HepG2 (cell line): ENCODE results near the gene TPM1. TPM values are rescaled to one million over a fixed set of nuclear protein-coding genes. Genes with fewer than 3 reads are reported as not detected.

Experiments
- ATAC-seq: fragments of 200-7000 bp; cut with Tn5 transposase; 3 replicates; pipeline ENCODE4 v1.9.1; 2020; ENCODE audit warnings: mild to moderate bottlenecking, moderate library complexity
- BruUV-seq: library from RNA; stranded (reverse); fragments of 400-500 nt; replicated peaks from 2 replicates; lab custom pipeline; 2021; lab: Mats Ljungman, UMichigan
- CTCF ChIA-PET: fragments of 300-600 bp; formaldehyde crosslinking; extraction: SDS; loops from one replicate; lab custom pipeline; 2021; ENCODE audit warnings: low total read pairs, inconsistent platforms, low intra/inter-chr PET ratio; lab: Yijun Ruan, JAX
- POLR2A ChIA-PET: fragments of 350-600 bp; sonication (Branson Sonifier 250); formaldehyde crosslinking; loops from one replicate; lab custom pipeline; 2020; ENCODE audit warnings: antibody characterized with exemption, inconsistent platforms; lab: Yijun Ruan, JAX
- DNase-seq: peaks from one replicate; pipeline ENCODE4 v3.0.0-alpha.2; 2015; ENCODE audit warnings: low spot score
- FAIRE-seq: peaks from 3 replicates; lab custom pipeline; 2011; peaks lifted over from hg19 to GRCh38; lab: Jason Lieb, UNC
- H2AFZ ChIP-seq: one replicate; pipeline ENCODE4 v1.6.1; 2011; ENCODE audit warnings: low read length, inconsistent platforms
- H3K27ac ChIP-seq: fragments of 300-600 bp; 3 replicates; pipeline ENCODE4 v1.8.0; 2011; ENCODE audit warnings: mixed run types, mild to moderate bottlenecking, mixed read lengths, low read length, inconsistent platforms; ENCODE audit not compliant: insufficient read depth; ENCODE audit errors: extremely low read length
- H3K27me3 ChIP-seq, 2 experiments: fragments of 200-600 bp in 1 of 2; 2 replicates in 1 of 2; 3 replicates in 1 of 2; pipeline versions ENCODE4 v1.6.0 to v1.8.0; 2011; ENCODE audit warnings: low read length in 2 of 2, mild to moderate bottlenecking in 2 of 2, moderate library complexity in 2 of 2, inconsistent platforms in 1 of 2; ENCODE audit not compliant: insufficient read depth in 2 of 2, control insufficient read depth in 1 of 2
- H3K36me3 ChIP-seq, 2 experiments: fragments of 200-600 bp in 1 of 2; replicated peaks in 1 of 2; 2 replicates in 1 of 2; 3 replicates in 1 of 2; pipeline versions ENCODE4 v1.5.1 to v1.8.0; 2011; ENCODE audit warnings: low read length in 2 of 2, inconsistent platforms in 1 of 2; ENCODE audit not compliant: insufficient read depth in 2 of 2, control insufficient read depth in 1 of 2
- H3K4me1 ChIP-seq: 2 replicates; pipeline ENCODE4 v1.5.1; 2012; ENCODE audit warnings: low read length, inconsistent platforms; ENCODE audit not compliant: insufficient read depth
- H3K4me2 ChIP-seq: 2 replicates; pipeline ENCODE4 v1.6.0; 2011; ENCODE audit warnings: low read depth, low read length, inconsistent platforms
- H3K4me3 ChIP-seq, 3 experiments: fragments of 200-600 bp in 1 of 3; sonication (generic), shearing (Covaris generic) in 1 of 3; replicated peaks in 1 of 3; 2 replicates each; pipeline ENCODE4 v1.5.1; 2011 to 2016; ENCODE audit warnings: low read length in 3 of 3, inconsistent platforms in 2 of 3, low read depth in 2 of 3, mild to moderate bottlenecking in 2 of 3, control low read depth in 1 of 3, mixed read lengths in 1 of 3; ENCODE audit not compliant: insufficient read depth in 1 of 3
- H3K79me2 ChIP-seq: one replicate; pipeline ENCODE4 v1.6.1; 2011; ENCODE audit warnings: low read length, inconsistent platforms; ENCODE audit not compliant: insufficient read depth
- H3K9ac ChIP-seq: 2 replicates; pipeline ENCODE4 v1.6.0; 2011; ENCODE audit warnings: mild to moderate bottlenecking, low read depth, low read length, inconsistent platforms; ENCODE audit not compliant: insufficient read depth
- H3K9me3 ChIP-seq: 2 replicates; pipeline ENCODE4 v1.5.1; 2012; ENCODE audit warnings: mild to moderate bottlenecking, low read length
- H4K20me1 ChIP-seq: 2 replicates; pipeline ENCODE4 v1.6.0; 2011; ENCODE audit warnings: inconsistent platforms, mild to moderate bottlenecking, low read length, moderate library complexity; ENCODE audit not compliant: insufficient read depth
- ATF7 ChIP-seq, 2 experiments: fragments of 450-650 bp in 1 of 2; sonication (generic) in 1 of 2; formaldehyde crosslinking in 1 of 2; IDR thresholded peaks; 2 replicates each; pipeline versions ENCODE4 v1.4.0 to v1.6.1; 2016 to 2020; ENCODE audit warnings: antibody characterized with exemption in 1 of 2, mild to moderate bottlenecking in 1 of 2, missing genetic modification reagents in 1 of 2
- HCFC1 ChIP-seq: fragments of 150-350 bp; IDR thresholded peaks from 2 replicates; pipeline ENCODE4 v1.6.1; 2014; ENCODE audit warnings: low read depth, low read length
- HIVEP1 ChIP-seq: sonication (generic); formaldehyde crosslinking; IDR thresholded peaks from 2 replicates; pipeline ENCODE4 v1.4.0; 2020; ENCODE audit warnings: mild to moderate bottlenecking, missing genetic modification reagents
- KDM5B ChIP-seq: sonication (generic); formaldehyde crosslinking; IDR thresholded peaks from 2 replicates; pipeline ENCODE4 v1.4.0; 2020; ENCODE audit warnings: missing genetic modification reagents, mild to moderate bottlenecking, borderline replicate concordance
- POLR2AphosphoS5 ChIP-seq: IDR thresholded peaks from 2 replicates; pipeline ENCODE4 v1.6.1; 2012; ENCODE audit warnings: low read depth, low read length
- SALL1 ChIP-seq: sonication (generic); formaldehyde crosslinking; IDR thresholded peaks from 2 replicates; pipeline ENCODE4 v1.8.0; 2022; ENCODE audit warnings: mild to moderate bottlenecking, missing genetic modification reagents
- SNAPC2 ChIP-seq: sonication (generic); formaldehyde crosslinking; IDR thresholded peaks from 2 replicates; pipeline ENCODE4 v1.8.1; 2022; ENCODE audit warnings: mild to moderate bottlenecking, missing genetic modification reagents
- SNRNP70 ChIP-seq: fragments of 200-400 bp; formaldehyde crosslinking; IDR thresholded peaks from 2 replicates; pipeline ENCODE4 v1.6.1; 2017; ENCODE audit warnings: mild to moderate bottlenecking, low read depth, low read length, moderate library complexity
- STAT5B ChIP-seq: sonication (generic); formaldehyde crosslinking; IDR thresholded peaks from 2 replicates; pipeline ENCODE4 v1.4.0; 2020; ENCODE audit warnings: missing genetic modification reagents
- TEAD3 ChIP-seq: optimal IDR thresholded peaks from 2 replicates; pipeline ENCODE3; 2016; ENCODE audit warnings: borderline replicate concordance
- ZNF143 ChIP-seq: sonication (generic); formaldehyde crosslinking; IDR thresholded peaks from 2 replicates; pipeline ENCODE4 v1.4.0; 2020; ENCODE audit warnings: missing genetic modification reagents
- ZNF17 ChIP-seq: sonication (generic); formaldehyde crosslinking; IDR thresholded peaks from 2 replicates; pipeline ENCODE4 v1.5.0; 2020; ENCODE audit warnings: mild to moderate bottlenecking, missing genetic modification reagents
- ZNF569 ChIP-seq: sonication (generic); formaldehyde crosslinking; IDR thresholded peaks from 2 replicates; pipeline ENCODE4 v1.5.0; 2020; ENCODE audit warnings: mild to moderate bottlenecking, missing genetic modification reagents, moderate library complexity, borderline replicate concordance
- ZNF598 ChIP-seq: sonication (generic); formaldehyde crosslinking; IDR thresholded peaks from 2 replicates; pipeline ENCODE4 v1.5.1; 2020; ENCODE audit warnings: mild to moderate bottlenecking, missing genetic modification reagents, borderline replicate concordance
- WGBS: methylation state at CpG from one replicate; pipeline ENCODE4 v1.1.6; 2017; ENCODE audit warnings: low lambda C conversion rate; 5-methylcytosine and 5-hydroxymethylcytosine counted together
- in situ Hi-C: cut with HindIII; loops from 2 replicates; pipeline ENCODE4 v1.10.0; 2017; ENCODE audit warnings: low pct_unique_long_range_greater_than_20kb; ENCODE audit not compliant: extremely low pct_ligation_motif_present
- intact Hi-C: fragments of 100-400 bp; cut with micrococcal nuclease; formaldehyde crosslinking; loops from one replicate; pipeline ENCODE4 v1.10.0; 2022; ENCODE audit not compliant: unreplicated experiment
- polyA plus RNA-seq, 8 experiments: library from polyadenylated mRNA; depleted of rRNA in 3 of 8; stranded (reverse) in 7 of 8; unstranded in 1 of 8; fragments of >200 nt; fragmentation: Illumina TruSeq in 4 of 8; extraction: Trizol in 4 of 8; gene quantifications; 2 replicates each; pipeline versions ENCODE4 v1.2.1 to v1.2.3, GENCODE V29; 2011 to 2016; ENCODE audit warnings: low read depth in 4 of 8, missing spikeins in 1 of 8, mixed read lengths in 1 of 8; ENCODE audit not compliant: insufficient read depth in 1 of 8
- total RNA-seq, 5 experiments: library from RNA; depleted of rRNA; stranded (reverse); fragments of >200 nt; fragmentation: Illumina TruSeq; extraction: Trizol; gene quantifications; 2 replicates each; pipeline ENCODE4 v1.2.3, GENCODE V29; 2016; ENCODE audit warnings: low read depth in 1 of 5
- TF ChIP-seq, protein P1 (sequence below): IDR thresholded peaks from 2 replicates; pipeline ENCODE4 v1.4.0; 2020; ENCODE audit warnings: mild to moderate bottlenecking, missing genetic modification reagents
- TF ChIP-seq, protein P2 (sequence below): sonication (generic); formaldehyde crosslinking; IDR thresholded peaks from 2 replicates; pipeline ENCODE4 v1.8.0; 2022; ENCODE audit warnings: mild to moderate bottlenecking, missing genetic modification reagents, borderline replicate concordance

TPM1 gene
- total and polyA plus RNA-seq, 2 of the 13 experiments (the other 11 are each of a cell fraction or from before 2014, with no cell fraction given), result 98.9 to 109 TPM

DNA sequence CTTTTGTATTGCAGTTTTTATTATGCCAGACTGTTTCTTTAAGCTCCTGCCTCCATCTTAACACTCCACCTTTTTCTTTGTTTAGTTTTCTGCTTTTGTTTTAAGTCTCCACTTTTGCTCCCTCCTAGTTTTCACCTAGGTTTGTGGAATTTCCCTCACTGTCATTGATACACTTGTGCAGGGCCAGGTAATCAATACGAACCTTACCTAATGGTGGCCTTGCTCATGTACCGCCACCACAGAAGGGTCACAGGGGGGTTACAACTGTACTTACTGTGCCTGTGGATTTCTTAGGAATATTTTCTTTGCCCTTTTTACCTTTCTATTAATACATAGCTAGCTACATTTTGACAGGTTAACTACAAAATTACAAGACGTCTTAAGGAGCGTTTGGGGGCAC lies 43.4 kb upstream of the TPM1 start (continued):
- TF ChIP-seq SALL1, result peak; percentile 15; the same call in 1 of the 2 replicates
- TF ChIP-seq, protein P1, sequence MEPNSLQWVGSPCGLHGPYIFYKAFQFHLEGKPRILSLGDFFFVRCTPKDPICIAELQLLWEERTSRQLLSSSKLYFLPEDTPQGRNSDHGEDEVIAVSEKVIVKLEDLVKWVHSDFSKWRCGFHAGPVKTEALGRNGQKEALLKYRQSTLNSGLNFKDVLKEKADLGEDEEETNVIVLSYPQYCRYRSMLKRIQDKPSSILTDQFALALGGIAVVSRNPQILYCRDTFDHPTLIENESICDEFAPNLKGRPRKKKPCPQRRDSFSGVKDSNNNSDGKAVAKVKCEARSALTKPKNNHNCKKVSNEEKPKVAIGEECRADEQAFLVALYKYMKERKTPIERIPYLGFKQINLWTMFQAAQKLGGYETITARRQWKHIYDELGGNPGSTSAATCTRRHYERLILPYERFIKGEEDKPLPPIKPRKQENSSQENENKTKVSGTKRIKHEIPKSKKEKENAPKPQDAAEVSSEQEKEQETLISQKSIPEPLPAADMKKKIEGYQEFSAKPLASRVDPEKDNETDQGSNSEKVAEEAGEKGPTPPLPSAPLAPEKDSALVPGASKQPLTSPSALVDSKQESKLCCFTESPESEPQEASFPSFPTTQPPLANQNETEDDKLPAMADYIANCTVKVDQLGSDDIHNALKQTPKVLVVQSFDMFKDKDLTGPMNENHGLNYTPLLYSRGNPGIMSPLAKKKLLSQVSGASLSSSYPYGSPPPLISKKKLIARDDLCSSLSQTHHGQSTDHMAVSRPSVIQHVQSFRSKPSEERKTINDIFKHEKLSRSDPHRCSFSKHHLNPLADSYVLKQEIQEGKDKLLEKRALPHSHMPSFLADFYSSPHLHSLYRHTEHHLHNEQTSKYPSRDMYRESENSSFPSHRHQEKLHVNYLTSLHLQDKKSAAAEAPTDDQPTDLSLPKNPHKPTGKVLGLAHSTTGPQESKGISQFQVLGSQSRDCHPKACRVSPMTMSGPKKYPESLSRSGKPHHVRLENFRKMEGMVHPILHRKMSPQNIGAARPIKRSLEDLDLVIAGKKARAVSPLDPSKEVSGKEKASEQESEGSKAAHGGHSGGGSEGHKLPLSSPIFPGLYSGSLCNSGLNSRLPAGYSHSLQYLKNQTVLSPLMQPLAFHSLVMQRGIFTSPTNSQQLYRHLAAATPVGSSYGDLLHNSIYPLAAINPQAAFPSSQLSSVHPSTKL, result 0 out of 2 replicates have a peak, but pooled peaks have one; percentile 8
- TF ChIP-seq ZNF569 (CRISPR knock-in tag), result no peak
- TF ChIP-seq, all 625 proteins: peak for 9

DNA sequence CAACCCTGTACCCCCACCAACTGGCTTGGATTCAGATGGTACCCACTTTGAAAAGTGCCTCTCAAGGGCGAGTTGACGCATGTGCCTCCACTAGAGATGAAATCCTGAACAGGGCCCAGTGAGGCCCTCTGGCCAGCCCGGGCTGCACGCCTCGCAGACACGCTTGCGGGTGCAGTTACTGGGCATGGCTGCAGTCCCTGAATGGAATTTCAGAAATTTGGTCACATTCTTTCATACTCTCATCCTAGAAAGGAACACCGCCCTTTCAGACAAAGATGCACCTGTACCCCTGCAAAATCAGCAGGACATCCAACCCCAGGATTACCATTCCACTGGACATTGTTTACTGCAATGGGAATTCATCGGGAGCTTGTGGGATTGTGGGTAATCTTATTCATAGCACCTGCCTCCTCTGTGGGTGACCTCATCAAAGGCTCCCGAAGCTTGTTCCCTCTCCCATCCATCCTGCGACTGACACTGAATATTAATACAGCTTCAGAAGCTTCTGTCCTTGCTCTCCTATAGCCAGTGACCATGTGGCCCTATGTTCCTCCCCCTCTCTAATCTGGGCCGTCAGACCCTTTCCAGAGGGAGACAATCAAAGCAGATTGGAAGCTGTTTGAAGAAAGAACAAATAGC lies 42.5 kb upstream of the TPM1 start:
- FAIRE-seq, result no peak
- in situ Hi-C loops (no loop called here), intact Hi-C loops (loop anchor here (10.0 kb wide), 1 partner anchor 45 kb away; the partner anchor contains the start of gene TPM1)
- Histone ChIP-seq H3K27ac (no peak overlapping the region), H3K4me1 (peaks cover 55% of the 10 kb centered on the region), H3K4me3 (no peak overlapping the region), H4K20me1 (no peaks in the 10 kb centered on the region), H3K27me3 (no peaks in the 10 kb centered on the region), H3K9ac (no peak overlapping the region), H3K36me3 (no peaks in the 10 kb centered on the region), H3K9me3 (no peaks in the 10 kb centered on the region), H2AFZ (no peak overlapping the region), H3K4me2 (0 out of 2 replicates have a peak overlapping the region, but pooled peaks have one; percentile 5), H3K79me2 (no peaks in the 10 kb centered on the region)
- peak; percentile 34; the same call in 2 of the 3 replicates for ATAC-seq
- CTCF ChIA-PET, result no interaction called here
- no peak for DNase-seq
- POLR2A ChIA-PET, result interaction anchor here (1.4 kb wide), 1 partner anchor 13 kb away, joined by 3 read pairs; no protein-coding TSS in a partner anchor
- WGBS, result 60% methylated on average over 12 of the region's 12 CpGs
- BruUV-seq, result no TSS peak
- TF ChIP-seq STAT5B (CRISPR knock-in tag) (no peak), ZNF143 (CRISPR knock-in tag) (0 out of 2 replicates have a peak, but pooled peaks have one; percentile 28), HIVEP1 (no peak), ZNF598 (no peak), HCFC1 (no peak), POLR2AphosphoS5 (no peak), TEAD3 (CRISPR knock-in tag) (peak; percentile 30), ATF7 (IDR thresholded peaks at IDR 0.05) (0 out of 2 replicates have a peak, but pooled peaks have one; percentile 18), ATF7 (CRISPR knock-in tag; IDR thresholded peaks at IDR 0.05) (no peak), SNAPC2 (CRISPR knock-in tag) (no peak), KDM5B (CRISPR knock-in tag) (no peak), ZNF17 (CRISPR knock-in tag) (no peak), SNRNP70 (no peak)
- TF ChIP-seq, protein P2, sequence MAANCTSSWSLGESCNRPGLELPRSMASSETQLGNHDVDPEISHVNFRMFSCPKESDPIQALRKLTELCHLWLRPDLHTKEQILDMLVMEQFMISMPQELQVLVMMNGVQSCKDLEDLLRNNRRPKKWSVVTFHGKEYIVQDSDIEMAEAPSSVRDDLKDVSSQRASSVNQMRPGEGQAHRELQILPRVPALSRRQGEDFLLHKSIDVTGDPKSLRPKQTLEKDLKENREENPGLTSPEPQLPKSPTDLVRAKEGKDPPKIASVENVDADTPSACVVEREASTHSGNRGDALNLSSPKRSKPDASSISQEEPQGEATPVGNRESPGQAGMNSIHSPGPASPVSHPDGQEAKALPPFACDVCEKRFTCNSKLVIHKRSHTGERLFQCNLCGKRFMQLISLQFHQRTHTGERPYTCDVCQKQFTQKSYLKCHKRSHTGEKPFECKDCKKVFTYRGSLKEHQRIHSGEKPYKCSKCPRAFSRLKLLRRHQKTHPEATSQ, result no peak
